Effector memory CD4-positive, alpha-beta T cell (primary cell): ENCODE measurements around the gene CCDC154.
"Not testable (repeated sequence)": the region's sequence is repeated elsewhere in the genome, so short reads cannot be mapped to it uniquely, and the experiment has no call there.

ENCODE experiments used
- DNase-seq, 3 donors: peaks; one replicate each; pipeline ENCODE4 v3.0.0-alpha.2; 2020
- H3K27ac ChIP-seq: 2 replicates; pipeline ENCODE4 v1.7.0; 2013; ENCODE audit warnings: mild to moderate bottlenecking, low read length, moderate library complexity; ENCODE audit not compliant: insufficient read depth, poor library complexity, severe bottlenecking
- H3K27me3 ChIP-seq: replicated peaks from 2 replicates; pipeline ENCODE4 v1.7.0; 2013; ENCODE audit warnings: mild to moderate bottlenecking, low read length; ENCODE audit not compliant: insufficient read depth, control insufficient read depth, poor library complexity, severe bottlenecking
- H3K36me3 ChIP-seq: 2 replicates; pipeline ENCODE4 v1.7.0; 2013; ENCODE audit warnings: mild to moderate bottlenecking, low read length, moderate library complexity; ENCODE audit not compliant: control insufficient read depth, insufficient read depth
- H3K4me1 ChIP-seq: 2 replicates; pipeline ENCODE4 v1.7.0; 2013; ENCODE audit warnings: low read length, mild to moderate bottlenecking; ENCODE audit not compliant: control insufficient read depth, insufficient read depth, poor library complexity, severe bottlenecking
- H3K4me3 ChIP-seq: 2 replicates; pipeline ENCODE4 v1.7.0; 2013; ENCODE audit warnings: low read length, low read depth, mild to moderate bottlenecking; ENCODE audit not compliant: insufficient read depth, poor library complexity, severe bottlenecking
- H3K9me3 ChIP-seq: 2 replicates; pipeline ENCODE4 v1.7.0; 2013; ENCODE audit warnings: mild to moderate bottlenecking, low read length, moderate library complexity; ENCODE audit not compliant: control insufficient read depth

Gene CCDC154

GRCh38 chr16:1472974-1473373, 28.6 kb upstream of the CCDC154 start:
- DNase-seq: no peak
- H3K27ac ChIP-seq: no peak overlapping the region
- no peaks in the 10 kb centered on the region for H3K27me3 ChIP-seq
- peaks cover 10% of the 10 kb centered on the region for H3K4me1 ChIP-seq
- no peaks in the 10 kb centered on the region for H3K36me3 ChIP-seq
- H3K4me3 ChIP-seq: no peak overlapping the region
- no peaks in the 10 kb centered on the region for H3K9me3 ChIP-seq

GRCh38 chr16:1471569-1472194, 27.3 kb upstream of the CCDC154 start:
- Histone ChIP-seq H3K4me3 (no peak overlapping the region), H3K4me1 (peaks cover 10% of the 10 kb centered on the region), H3K27ac (no peak overlapping the region), H3K36me3 (no peaks in the 10 kb centered on the region), H3K27me3 (no peaks in the 10 kb centered on the region), H3K9me3 (no peaks in the 10 kb centered on the region)
- DNase-seq: no peak

GRCh38 chr16:1470481-1471251, 26.3 kb upstream of the CCDC154 start:
- no peaks in the 10 kb centered on the region for H3K36me3 ChIP-seq
- H3K4me1 ChIP-seq: peaks cover 9% of the 10 kb centered on the region
- H3K4me3 ChIP-seq: no peak overlapping the region
- no peaks in the 10 kb centered on the region for H3K9me3 ChIP-seq
- H3K27ac ChIP-seq: no peak overlapping the region
- DNase-seq: no peak
- H3K27me3 ChIP-seq: no peaks in the 10 kb centered on the region

GRCh38 chr16:1469693-1470201, 25.4 kb upstream of the CCDC154 start:
- H3K4me3 ChIP-seq: no peak overlapping the region
- no peaks in the 10 kb centered on the region for H3K36me3 ChIP-seq
- H3K27ac ChIP-seq: no peak overlapping the region
- DNase-seq: no peak
- peaks cover 5% of the 10 kb centered on the region for H3K4me1 ChIP-seq
- H3K27me3 ChIP-seq: no peaks in the 10 kb centered on the region
- H3K9me3 ChIP-seq: no peaks in the 10 kb centered on the region

- not testable (repeated sequence) for H3K9me3 ChIP-seq, H3K4me1 ChIP-seq, H3K4me3 ChIP-seq, H3K36me3 ChIP-seq, DNase-seq, H3K27ac ChIP-seq, H3K27me3 ChIP-seq
These were observed 24.8 kb upstream of the CCDC154 start for GRCh38 chr16:1469141-1469540.

- Histone ChIP-seq H3K4me1 (no peaks in the 10 kb centered on the region), H3K27me3 (no peaks in the 10 kb centered on the region), H3K27ac (no peak overlapping the region), H3K36me3 (no peaks in the 10 kb centered on the region), H3K4me3 (no peak overlapping the region), H3K9me3 (no peaks in the 10 kb centered on the region)
- no peak for DNase-seq
These were observed 24.1 kb upstream of the CCDC154 start for GRCh38 chr16:1468426-1468810.

GRCh38 chr16:1466968-1467521, 22.7 kb upstream of the CCDC154 start:
- no peaks in the 10 kb centered on the region for H3K9me3 ChIP-seq
- peaks cover 5% of the 10 kb centered on the region for H3K36me3 ChIP-seq
- H3K4me3 ChIP-seq: no peak overlapping the region
- no peaks in the 10 kb centered on the region for H3K27me3 ChIP-seq
- DNase-seq: no peak
- no peaks in the 10 kb centered on the region for H3K4me1 ChIP-seq
- no peak overlapping the region for H3K27ac ChIP-seq

GRCh38 chr16:1466054-1466453, 21.7 kb upstream of the CCDC154 start:
- Histone ChIP-seq H3K27ac (no peak overlapping the region), H3K9me3 (no peaks in the 10 kb centered on the region), H3K36me3 (peaks cover 10% of the 10 kb centered on the region), H3K27me3 (no peaks in the 10 kb centered on the region), H3K4me1 (no peaks in the 10 kb centered on the region), H3K4me3 (no peak overlapping the region)
- DNase-seq: no peak

GRCh38 chr16:1465567-1465915, 21.2 kb upstream of the CCDC154 start:
- H3K27me3 ChIP-seq: no peaks in the 10 kb centered on the region
- no peaks in the 10 kb centered on the region for H3K4me1 ChIP-seq
- DNase-seq: no peak
- no peak overlapping the region for H3K27ac ChIP-seq
- H3K4me3 ChIP-seq: no peak overlapping the region
- no peaks in the 10 kb centered on the region for H3K9me3 ChIP-seq
- peaks cover 15% of the 10 kb centered on the region for H3K36me3 ChIP-seq

GRCh38 chr16:1464894-1465566, 20.7 kb upstream of the CCDC154 start:
- H3K4me3 ChIP-seq: no peak overlapping the region
- no peaks in the 10 kb centered on the region for H3K4me1 ChIP-seq
- H3K27me3 ChIP-seq: no peaks in the 10 kb centered on the region
- no peak for DNase-seq
- H3K9me3 ChIP-seq: no peaks in the 10 kb centered on the region
- peaks cover 20% of the 10 kb centered on the region for H3K36me3 ChIP-seq
- H3K27ac ChIP-seq: no peak overlapping the region
